ENCODE measurements around the gene SRD5A1.

Gene SRD5A1, protein sequence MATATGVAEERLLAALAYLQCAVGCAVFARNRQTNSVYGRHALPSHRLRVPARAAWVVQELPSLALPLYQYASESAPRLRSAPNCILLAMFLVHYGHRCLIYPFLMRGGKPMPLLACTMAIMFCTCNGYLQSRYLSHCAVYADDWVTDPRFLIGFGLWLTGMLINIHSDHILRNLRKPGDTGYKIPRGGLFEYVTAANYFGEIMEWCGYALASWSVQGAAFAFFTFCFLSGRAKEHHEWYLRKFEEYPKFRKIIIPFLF

DNA sequence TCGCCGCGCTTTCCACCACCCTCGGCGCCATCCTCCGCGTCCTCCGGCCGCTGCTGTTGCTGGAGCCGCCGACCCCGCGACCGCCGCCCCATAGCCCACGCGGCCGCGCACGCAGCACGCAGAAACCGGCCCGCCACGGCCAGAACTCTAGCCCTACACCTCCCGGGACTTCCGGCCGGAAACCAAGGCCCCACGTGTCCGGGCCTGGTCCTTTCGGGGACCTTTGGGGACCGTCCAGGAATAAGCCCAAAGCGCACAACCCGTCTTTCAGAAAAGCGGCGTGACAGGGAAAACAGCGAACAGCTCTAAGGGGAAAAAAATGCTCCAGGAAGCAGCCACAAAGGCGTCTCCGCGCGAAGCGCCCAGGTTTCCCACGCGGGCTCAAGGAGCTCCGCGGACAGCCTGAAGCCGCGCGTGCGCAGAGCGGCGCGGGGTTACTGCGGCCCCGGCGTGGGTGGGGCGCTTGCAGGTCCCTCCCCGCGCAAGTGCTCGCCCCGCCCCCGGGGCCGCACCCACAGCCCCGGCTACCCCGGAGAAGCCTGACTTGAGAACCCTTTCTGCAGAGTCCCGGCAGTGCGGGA lies at the start of gene SRD5A1, which contains the start of gene NSUN2:
Gene SRD5A1, plus strand, starts transcription at position 553 of the 581 bp plus-strand sequence. CDS start 137 bp downstream, outside the sequence.
Gene NSUN2, minus strand, starts transcription at position 157 of the 581 bp plus-strand sequence. Its CDS starts 65 bp downstream, at position 92.
- peak; percentile 89 for DNase-seq (ENCODE audit: low read depth)

- no peak for DNase-seq (ENCODE audit: low read depth)
Observed at GRCh38 chr5:6584101-6584645, 49.1 kb upstream of the SRD5A1 start.

DNA sequence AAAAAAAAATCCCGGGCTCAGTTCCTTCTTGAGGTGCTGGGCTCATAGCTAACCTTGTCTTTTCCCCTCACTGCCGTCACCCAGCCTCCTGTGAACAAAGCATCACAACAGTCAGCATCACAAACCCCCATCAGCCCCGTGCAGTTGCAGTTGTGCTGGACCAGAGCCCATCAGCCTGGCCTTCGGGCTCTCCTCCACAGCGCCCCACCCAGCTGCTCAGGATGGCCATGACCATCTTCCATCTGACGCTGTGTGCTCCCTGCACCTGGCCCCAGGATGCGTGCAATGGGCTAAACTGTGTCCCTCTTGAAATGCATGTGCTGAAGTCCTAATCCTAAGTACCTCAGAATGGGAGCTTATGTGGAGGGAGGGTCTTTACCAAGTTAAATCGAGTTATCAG lies 48.5 kb upstream of the SRD5A1 start:
- no peak for DNase-seq (ENCODE audit: low read depth)

DNA sequence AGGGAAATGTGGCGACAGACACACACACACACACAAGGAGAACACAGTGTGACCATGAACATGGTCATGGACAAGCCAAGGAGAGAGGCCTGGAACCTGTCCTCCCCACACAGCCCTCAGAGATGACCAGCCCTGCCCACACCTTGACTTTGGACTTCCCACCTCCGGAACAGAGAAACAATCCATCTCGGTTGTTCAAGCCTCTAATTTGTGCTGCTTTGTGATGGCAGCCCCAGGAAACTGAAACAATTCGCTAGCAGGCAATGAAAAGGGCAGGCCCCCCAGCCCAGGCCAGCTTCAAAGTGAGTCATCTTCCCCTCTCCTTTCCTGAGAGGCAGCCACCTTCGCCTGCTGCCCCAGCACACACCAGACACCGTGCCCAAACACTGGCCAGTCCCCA lies 48.1 kb upstream of the SRD5A1 start:
- no peak for DNase-seq (ENCODE audit: low read depth)

GRCh38 chr5:6585939-6586646 lies 47.1 kb upstream of the SRD5A1 start:
- DNase-seq (ENCODE audit: low read depth) = no peak

GRCh38 chr5:6586647-6587042 lies 46.6 kb upstream of the SRD5A1 start:
- DNase-seq (ENCODE audit: low read depth) = no peak

- no peak for DNase-seq (ENCODE audit: low read depth)
Observed at GRCh38 chr5:6587171-6587570, 46.1 kb upstream of the SRD5A1 start.

GRCh38 chr5:6590581-6590980 lies 42.7 kb upstream of the SRD5A1 start:
- no peak for DNase-seq (ENCODE audit: low read depth)

DNA sequence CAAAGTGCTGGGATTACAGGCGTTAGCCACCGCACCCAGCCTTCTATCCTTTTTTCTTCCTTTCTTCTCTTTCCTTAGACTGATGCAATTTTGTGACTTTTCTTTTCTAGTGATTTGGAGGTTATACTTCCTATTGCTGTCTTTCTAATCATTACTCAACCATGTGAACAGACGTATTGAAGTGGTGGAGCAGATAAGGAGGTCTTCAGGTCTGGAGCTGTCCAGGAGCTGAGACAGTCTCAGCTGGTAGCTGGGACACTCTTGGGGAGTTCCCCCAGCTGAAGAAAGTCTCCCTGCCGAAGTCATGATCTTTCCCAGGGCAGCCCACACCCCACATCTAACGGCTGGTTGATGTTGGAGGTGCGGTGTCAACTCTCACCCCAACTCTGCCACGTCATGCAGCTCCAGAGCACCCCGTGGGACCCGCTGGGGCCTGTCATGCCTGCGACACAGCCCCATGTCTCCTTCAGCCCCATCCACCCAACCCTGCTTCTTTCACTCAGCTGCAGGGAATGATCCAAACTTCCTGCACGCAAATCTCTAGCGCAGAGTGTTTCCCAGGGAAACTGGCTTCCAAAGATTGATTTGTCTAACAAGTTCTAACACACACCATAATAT lies 41.5 kb upstream of the SRD5A1 start:
- no peak for DNase-seq (ENCODE audit: low read depth)

DNA sequence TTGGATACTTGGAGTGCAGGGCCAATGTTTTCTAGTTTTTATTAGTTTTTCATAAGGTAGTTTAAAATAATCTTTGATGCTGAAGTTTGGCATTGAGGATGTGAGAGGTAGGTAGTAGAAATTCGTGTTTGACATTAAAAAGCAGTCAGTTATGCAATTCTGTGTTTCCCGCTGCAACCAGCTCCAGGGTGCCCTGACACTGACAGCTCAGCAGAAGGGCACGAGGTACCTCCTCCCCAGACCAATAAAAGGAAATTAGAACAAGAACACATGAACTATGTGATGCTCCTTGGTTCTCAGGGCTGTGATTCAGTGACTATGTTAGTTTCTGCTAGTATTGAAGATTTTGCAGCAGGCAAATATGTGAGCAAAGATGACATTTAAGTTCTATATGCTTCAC lies 40.6 kb upstream of the SRD5A1 start:
- DNase-seq (ENCODE audit: low read depth) = peak; percentile 62

- DNase-seq (ENCODE audit: low read depth) = peak; percentile 12
Observed at GRCh38 chr5:6593148-6594016, 39.9 kb upstream of the SRD5A1 start.

DNA sequence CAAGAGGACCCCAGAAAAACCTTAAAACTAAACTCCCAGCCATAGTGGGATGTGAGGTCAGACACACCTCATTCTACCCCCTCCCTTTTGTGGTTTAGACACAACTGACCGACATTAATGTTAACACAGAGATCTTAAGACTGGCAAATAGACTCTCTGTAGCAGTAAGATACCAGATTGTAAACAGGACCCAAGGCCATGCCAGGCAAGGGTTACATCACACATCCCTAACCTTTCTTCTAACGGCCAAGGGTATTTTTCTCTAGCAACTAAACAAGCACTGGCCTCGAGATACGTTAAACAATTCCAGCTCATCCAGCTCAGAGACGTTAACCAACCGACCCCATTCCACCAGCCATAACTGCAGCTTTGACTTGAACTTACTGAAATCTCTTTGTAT lies 39.2 kb upstream of the SRD5A1 start:
- no peak for DNase-seq (ENCODE audit: low read depth)

DNA sequence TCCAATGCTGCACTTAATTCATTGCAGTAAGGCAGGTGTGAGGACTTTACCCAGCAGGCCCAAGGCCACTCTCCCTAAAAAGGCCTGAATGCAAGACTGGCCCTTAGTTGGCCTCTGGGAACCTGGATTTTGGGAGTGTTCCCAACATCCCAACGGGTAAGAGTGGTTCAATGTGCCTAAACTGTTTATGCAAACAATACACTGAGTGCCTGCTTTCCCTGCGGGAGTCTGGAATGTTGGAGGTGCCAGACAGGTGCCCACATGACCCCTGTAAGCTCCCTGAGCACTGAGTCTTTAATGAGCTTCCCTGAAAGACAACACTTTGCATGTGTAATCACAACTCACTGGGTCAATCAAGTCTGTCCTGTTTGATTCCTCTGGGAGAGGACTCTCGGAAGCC lies 37.8 kb upstream of the SRD5A1 start:
- DNase-seq (ENCODE audit: low read depth) = no peak

DNA sequence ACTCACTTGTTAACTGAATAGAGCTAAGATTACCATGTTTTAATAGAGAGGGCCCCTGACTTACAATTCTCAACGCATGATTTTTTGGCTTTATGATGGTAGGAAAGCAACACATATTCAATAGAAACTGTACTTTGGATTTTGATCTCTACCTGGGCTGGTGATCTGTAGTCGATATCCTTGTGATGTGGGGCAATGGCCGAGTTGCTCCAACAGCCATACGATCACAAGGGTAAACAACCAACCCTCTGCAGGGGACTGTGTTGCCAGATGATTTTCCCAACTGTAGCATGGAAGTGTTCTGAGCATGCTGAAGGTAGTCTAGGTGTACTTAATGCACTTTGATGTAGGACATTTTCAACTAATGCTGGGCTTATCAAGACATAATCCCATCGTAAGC lies 36.9 kb upstream of the SRD5A1 start:
- DNase-seq (ENCODE audit: low read depth) = no peak

DNA sequence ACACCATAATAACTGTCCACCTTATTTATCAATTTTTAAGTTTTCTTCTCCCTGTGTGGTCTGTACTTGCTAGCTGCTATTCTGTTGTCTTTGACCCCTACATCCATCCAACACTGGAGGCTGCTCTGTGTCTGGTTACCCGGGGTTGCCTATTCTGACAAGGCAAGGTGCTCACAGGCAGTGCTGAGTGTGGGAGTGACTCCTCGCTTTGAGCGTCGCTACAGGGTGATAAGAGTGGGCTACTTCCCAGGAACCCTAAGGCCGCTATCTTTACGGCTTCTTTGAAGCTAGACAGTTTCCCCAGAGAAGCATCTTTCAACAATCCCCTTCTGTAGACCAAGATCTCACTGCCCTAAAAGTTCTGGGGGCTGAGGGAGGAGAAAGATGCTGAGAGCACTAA lies 35.7 kb upstream of the SRD5A1 start:
- DNase-seq (ENCODE audit: low read depth) = no peak

GRCh38 chr5:6598351-6598900 lies 34.8 kb upstream of the SRD5A1 start:
- peak; percentile 6 for DNase-seq (ENCODE audit: low read depth)

GRCh38 chr5:6599739-6600138 lies 33.5 kb upstream of the SRD5A1 start:
- DNase-seq (ENCODE audit: low read depth) = no peak

DNA sequence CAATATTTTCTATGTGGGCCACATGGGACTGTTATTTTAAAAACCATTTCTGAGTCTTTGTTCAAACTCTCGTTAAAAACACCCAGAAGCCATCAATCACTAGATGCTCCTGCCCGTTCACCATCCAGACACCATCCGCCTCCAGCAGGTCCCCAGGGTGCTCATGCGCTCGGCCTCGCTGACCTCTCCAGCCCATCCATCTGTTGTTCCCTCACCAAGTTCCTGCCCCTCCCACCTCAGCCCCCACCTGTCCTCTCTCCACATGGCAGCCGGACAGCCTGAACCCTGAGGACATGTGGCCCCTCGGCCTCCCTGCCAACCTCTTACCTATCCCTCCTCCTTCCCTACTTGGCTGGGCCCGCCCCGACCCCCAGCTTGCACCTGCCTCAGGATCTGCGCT lies 32.0 kb upstream of the SRD5A1 start:
- DNase-seq (ENCODE audit: low read depth) = no peak

GRCh38 chr5:6601816-6602215 lies 31.4 kb upstream of the SRD5A1 start:
- no peak for DNase-seq (ENCODE audit: low read depth)

- no peak for DNase-seq (ENCODE audit: low read depth)
Observed at GRCh38 chr5:6602441-6602840, 30.8 kb upstream of the SRD5A1 start.

GRCh38 chr5:6603643-6604042 lies 29.6 kb upstream of the SRD5A1 start:
- DNase-seq (ENCODE audit: low read depth) = no peak

All from EH (cell line).